GM12874 (cell line): Measurements from ENCODE around the gene ASTN2.

Experiments
- CTCF ChIP-seq: IDR thresholded peaks from 2 replicates; pipeline ENCODE4 v1.5.1; 2011; ENCODE audit warnings: low read depth, mild to moderate bottlenecking, control low read depth, low read length, moderate library complexity; ENCODE audit not compliant: insufficient read depth

The ASTN2 gene

DNA sequence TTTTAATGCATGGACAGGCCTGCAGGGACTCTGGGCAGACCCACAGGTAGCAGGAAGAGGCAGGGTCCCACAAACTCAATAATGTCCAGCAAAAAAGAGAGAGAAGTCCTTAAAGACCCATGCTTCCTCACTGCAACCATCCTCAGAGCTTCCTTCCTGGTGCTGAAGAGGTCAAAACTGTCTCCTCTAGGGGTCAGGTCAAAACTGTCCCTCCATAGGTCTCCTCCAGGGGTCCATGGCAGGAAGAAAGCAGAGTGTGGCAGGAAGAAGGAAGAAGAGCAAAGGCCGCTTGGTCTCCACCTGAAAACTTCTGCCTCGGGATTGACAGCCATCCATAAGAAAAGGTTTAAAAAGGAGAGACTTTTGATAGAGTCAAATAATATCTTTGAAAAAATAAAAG lies 989.6 kb downstream of the ASTN2 start:
- TF ChIP-seq CTCF = no peak

GRCh38 chr9:116423149-116423548 lies 991.7 kb downstream of the ASTN2 start:
- TF ChIP-seq CTCF = no peak

DNA sequence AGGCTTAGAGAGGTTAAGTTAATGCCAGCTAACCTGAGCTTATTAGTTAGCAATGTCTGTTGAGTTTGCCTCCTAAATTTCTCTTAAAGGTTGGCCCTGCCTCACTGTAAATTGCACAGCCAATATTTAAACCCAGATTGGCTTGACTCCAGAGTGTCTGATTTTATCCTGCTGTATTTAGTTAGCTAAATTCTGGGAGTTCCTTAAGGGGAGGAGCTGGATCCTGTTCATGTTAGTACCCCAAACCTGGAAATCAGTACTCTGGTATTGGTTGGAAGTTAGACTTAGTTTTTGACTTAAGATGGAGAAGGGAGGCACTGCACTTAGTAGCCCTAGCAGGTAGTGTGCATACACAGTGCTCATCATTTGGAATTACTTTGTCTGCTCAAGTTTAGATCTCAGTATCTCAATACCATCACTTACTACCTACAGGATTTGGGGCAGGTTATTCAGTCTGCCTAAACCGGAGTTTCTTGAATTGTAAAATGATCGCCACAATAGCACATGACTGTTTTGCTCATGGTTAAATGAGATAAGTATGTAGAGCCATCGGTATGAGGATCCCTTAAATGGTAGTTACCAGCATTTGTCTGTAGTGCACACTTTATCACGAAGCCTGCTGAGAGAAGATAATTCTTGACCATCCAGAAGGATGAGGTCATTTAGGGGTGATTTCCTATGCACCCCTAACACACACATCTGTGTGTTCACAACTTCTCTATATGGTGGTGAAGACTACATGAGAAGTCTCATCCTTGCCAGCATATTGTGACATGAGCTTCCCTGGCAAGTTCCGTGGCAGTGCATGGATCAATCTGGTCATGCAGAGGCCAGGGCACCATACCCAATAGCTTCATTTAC lies 992.5 kb downstream of the ASTN2 start:
- no peak for TF ChIP-seq CTCF

GRCh38 chr9:116420993-116421538 lies 993.8 kb downstream of the ASTN2 start:
- no peak for TF ChIP-seq CTCF

DNA sequence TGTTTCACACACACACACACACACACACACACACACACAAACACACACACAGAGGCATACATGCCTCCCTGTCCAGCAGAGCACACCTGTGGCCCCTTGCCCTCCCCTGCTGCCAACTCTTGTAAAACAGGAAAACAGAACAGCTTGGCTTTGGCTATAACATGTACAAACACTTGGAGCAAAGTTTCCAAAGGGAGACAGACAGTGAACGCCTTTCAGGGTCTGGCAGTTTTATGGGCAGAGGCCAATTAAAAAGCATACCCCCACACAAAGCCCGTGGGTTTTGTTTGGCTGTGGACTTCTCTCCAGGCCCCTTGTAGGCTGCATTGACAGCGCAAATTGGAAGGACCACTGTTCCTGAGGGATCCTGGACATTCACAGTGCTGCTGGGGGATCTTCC lies 995.7 kb downstream of the ASTN2 start:
- TF ChIP-seq CTCF = no peak

DNA sequence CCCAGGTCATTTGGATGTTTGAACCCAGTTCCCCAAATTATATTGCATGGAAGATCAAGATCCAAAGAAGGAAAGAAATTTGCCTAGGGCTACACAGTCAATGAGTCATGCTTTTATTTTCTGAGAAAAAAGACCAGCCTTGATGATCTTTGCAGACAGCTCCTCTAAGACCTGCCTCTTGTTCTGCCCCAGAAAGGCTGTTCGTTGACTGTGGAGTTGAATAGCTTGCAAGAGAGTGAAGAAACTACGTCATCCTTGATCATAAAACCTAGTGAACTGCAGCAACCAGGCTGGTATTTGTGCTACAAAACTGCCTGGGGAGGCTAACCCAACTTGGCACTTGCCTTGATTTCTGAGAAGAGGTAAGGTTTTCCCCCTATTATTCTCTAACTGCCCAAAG lies 997.4 kb downstream of the ASTN2 start:
- TF ChIP-seq CTCF = no peak

DNA sequence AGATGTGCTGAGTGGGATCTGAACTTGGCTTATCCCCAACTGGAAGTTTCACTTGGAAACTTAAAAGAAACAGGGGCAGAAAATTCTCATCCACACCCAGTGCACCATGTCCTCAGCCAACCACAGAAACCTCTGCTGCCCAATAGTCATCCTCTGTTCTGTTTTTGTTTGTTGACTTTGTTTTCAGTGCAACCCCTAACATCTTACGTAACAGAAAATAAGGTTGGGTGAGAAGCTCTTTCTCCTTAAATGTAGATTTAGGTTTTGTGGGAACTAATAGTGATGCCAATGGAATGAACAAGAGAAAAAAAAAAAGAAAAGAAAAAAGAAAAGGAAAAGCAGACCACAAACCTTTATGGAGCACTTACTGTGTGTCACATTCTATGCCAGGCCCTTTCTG lies 998.4 kb downstream of the ASTN2 start:
- no peak for TF ChIP-seq CTCF
